GM18870 (cell line): ENCODE data around the gene TCEA2.
"Not testable (repeated sequence)": the region's sequence is repeated elsewhere in the genome, so short reads cannot be mapped to it uniquely, and the experiment has no call there.

Source experiments
- ATAC-seq: cut with Tn5 transposase; IDR thresholded peaks from one replicate; pipeline ENCODE4 v1.9.1; 2021; ENCODE audit warnings: moderate library complexity; ENCODE audit not compliant: unreplicated experiment

The TCEA2 gene

GRCh38 chr20:64076061-64076997, 13.3 kb downstream of the TCEA2 start:
- ATAC-seq = no peak

- ATAC-seq = no peak
Measured at GRCh38 chr20:64077094-64077493, 14.1 kb downstream of the TCEA2 start.

GRCh38 chr20:64077541-64077875, 14.5 kb downstream of the TCEA2 start:
- ATAC-seq = no peak

- no peak for ATAC-seq
Measured at GRCh38 chr20:64077876-64078551, 15.0 kb downstream of the TCEA2 start.

- no peak for ATAC-seq
Measured at GRCh38 chr20:64078934-64079272, 15.9 kb downstream of the TCEA2 start.

- ATAC-seq = no peak
Measured at GRCh38 chr20:64079273-64080012, 16.4 kb downstream of the TCEA2 start, which contains the start of gene RGS19. Gene RGS19 (minus strand): TSS chr20:64079518. CDS start chr20:64076886, 2,632 bp downstream.

- ATAC-seq = no peak
Measured at GRCh38 chr20:64080013-64080812, 17.2 kb downstream of the TCEA2 start, which contains the start of gene OPRL1. Gene OPRL1 (plus strand): TSS chr20:64080082. CDS start chr20:64092721, 12,639 bp downstream.

GRCh38 chr20:64080813-64081623, 18.0 kb downstream of the TCEA2 start:
- no peak for ATAC-seq

- ATAC-seq = no peak
Measured at GRCh38 chr20:64081624-64081964, 18.6 kb downstream of the TCEA2 start.

GRCh38 chr20:64082126-64082731, 19.2 kb downstream of the TCEA2 start:
- no peak for ATAC-seq

- ATAC-seq = no peak
Measured at GRCh38 chr20:64082820-64083377, 19.9 kb downstream of the TCEA2 start.

- ATAC-seq = no peak
Measured at GRCh38 chr20:64083378-64083803, 20.4 kb downstream of the TCEA2 start.

- no peak for ATAC-seq
Measured at GRCh38 chr20:64083804-64084684, 21.0 kb downstream of the TCEA2 start, which contains the start of gene LKAAEAR1. Gene LKAAEAR1 (minus strand): TSS chr20:64084398. CDS start chr20:64084219, 179 bp downstream.

GRCh38 chr20:64084685-64085152, 21.7 kb downstream of the TCEA2 start:
- no peak for ATAC-seq

GRCh38 chr20:64086801-64087200, 23.8 kb downstream of the TCEA2 start:
- ATAC-seq = no peak

GRCh38 chr20:64087226-64087825, 24.3 kb downstream of the TCEA2 start:
- ATAC-seq = not testable (repeated sequence)

GRCh38 chr20:64088586-64088985, 25.6 kb downstream of the TCEA2 start:
- ATAC-seq = not testable (repeated sequence)
